DND-41 (cell line): ENCODE data around the gene F13B.
"Not testable (repeated sequence)": the region's sequence is repeated elsewhere in the genome, so short reads cannot be mapped to it uniquely, and the experiment has no call there.

Experiments
- ATAC-seq: fragments of 200-7000 bp; cut with Tn5 transposase; 3 replicates; pipeline ENCODE4 v1.9.1; 2021; ENCODE audit warnings: low read depth; ENCODE audit not compliant: insufficient read depth
- DNase-seq: peaks from one replicate; pipeline ENCODE4 v3.0.0-alpha.2; 2020
- H2AFZ ChIP-seq: 2 replicates; pipeline ENCODE4 v1.6.0; 2012; ENCODE audit warnings: low read depth, low read length
- H3K27ac ChIP-seq: 2 replicates; pipeline ENCODE4 v1.5.1; 2012; ENCODE audit warnings: low read length, inconsistent platforms
- H3K27me3 ChIP-seq: fragments of 200-600 bp; sonication (generic); 2 replicates; pipeline ENCODE4 v1.6.0; 2012; ENCODE audit warnings: low read length, mild to moderate bottlenecking, inconsistent platforms; ENCODE audit not compliant: insufficient read depth, poor library complexity
- H3K36me3 ChIP-seq: 2 replicates; pipeline ENCODE4 v1.5.1; 2012; ENCODE audit warnings: low read length, inconsistent platforms; ENCODE audit not compliant: insufficient read depth
- H3K4me1 ChIP-seq: 2 replicates; pipeline ENCODE4 v1.5.1; 2012; ENCODE audit warnings: mild to moderate bottlenecking, low read length; ENCODE audit not compliant: insufficient read depth
- H3K4me2 ChIP-seq: 2 replicates; pipeline ENCODE4 v1.6.0; 2012; ENCODE audit warnings: mild to moderate bottlenecking, moderate library complexity, low read length, inconsistent platforms; ENCODE audit not compliant: insufficient read depth
- H3K4me3 ChIP-seq, 2 experiments: fragments of 200-600 bp in 1 of 2; shearing (Covaris generic) in 1 of 2; 2 replicates each; pipeline ENCODE4 v1.5.1; 2012 to 2016; ENCODE audit warnings: inconsistent platforms in 2 of 2, low read length in 2 of 2, mild to moderate bottlenecking in 2 of 2, low read depth in 1 of 2, moderate library complexity in 1 of 2
- H3K79me2 ChIP-seq: 2 replicates; pipeline ENCODE4 v1.6.0; 2012; ENCODE audit warnings: low read length, inconsistent platforms; ENCODE audit not compliant: insufficient read depth
- H3K9ac ChIP-seq: 2 replicates; pipeline ENCODE4 v1.6.0; 2012; ENCODE audit warnings: low read depth, mild to moderate bottlenecking, inconsistent platforms, low read length, moderate library complexity
- H3K9me3 ChIP-seq: 2 replicates; pipeline ENCODE4 v1.5.1; 2012; ENCODE audit warnings: low read length, moderate library complexity, mild to moderate bottlenecking, inconsistent platforms; ENCODE audit not compliant: insufficient read depth, severe bottlenecking
- H4K20me1 ChIP-seq: 2 replicates; pipeline ENCODE4 v1.6.0; 2012; ENCODE audit warnings: low read length; ENCODE audit not compliant: insufficient read depth
- EZH2 ChIP-seq: IDR thresholded peaks from 3 replicates; pipeline ENCODE4 v1.6.1; 2012; ENCODE audit warnings: borderline replicate concordance, low read depth, mild to moderate bottlenecking, moderate library complexity, low read length, inconsistent platforms; ENCODE audit not compliant: severe bottlenecking
- TF ChIP-seq, protein P1 (sequence below): IDR thresholded peaks from 2 replicates; pipeline ENCODE4 v1.5.1; 2012; ENCODE audit warnings: borderline replicate concordance, low read length, moderate library complexity, mild to moderate bottlenecking; ENCODE audit not compliant: poor library complexity, severe bottlenecking; ENCODE audit errors: extremely low read depth

F13B gene

GRCh38 chr1:197101978-197102377 is 34.9 kb upstream of the F13B start:
- H3K27ac ChIP-seq = no peak overlapping the region
- TF ChIP-seq, protein P1, sequence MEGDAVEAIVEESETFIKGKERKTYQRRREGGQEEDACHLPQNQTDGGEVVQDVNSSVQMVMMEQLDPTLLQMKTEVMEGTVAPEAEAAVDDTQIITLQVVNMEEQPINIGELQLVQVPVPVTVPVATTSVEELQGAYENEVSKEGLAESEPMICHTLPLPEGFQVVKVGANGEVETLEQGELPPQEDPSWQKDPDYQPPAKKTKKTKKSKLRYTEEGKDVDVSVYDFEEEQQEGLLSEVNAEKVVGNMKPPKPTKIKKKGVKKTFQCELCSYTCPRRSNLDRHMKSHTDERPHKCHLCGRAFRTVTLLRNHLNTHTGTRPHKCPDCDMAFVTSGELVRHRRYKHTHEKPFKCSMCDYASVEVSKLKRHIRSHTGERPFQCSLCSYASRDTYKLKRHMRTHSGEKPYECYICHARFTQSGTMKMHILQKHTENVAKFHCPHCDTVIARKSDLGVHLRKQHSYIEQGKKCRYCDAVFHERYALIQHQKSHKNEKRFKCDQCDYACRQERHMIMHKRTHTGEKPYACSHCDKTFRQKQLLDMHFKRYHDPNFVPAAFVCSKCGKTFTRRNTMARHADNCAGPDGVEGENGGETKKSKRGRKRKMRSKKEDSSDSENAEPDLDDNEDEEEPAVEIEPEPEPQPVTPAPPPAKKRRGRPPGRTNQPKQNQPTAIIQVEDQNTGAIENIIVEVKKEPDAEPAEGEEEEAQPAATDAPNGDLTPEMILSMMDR = no peak
- no peak for TF ChIP-seq EZH2
- no peaks in the 10 kb centered on the region for H3K27me3 ChIP-seq
- no peak for DNase-seq
- H3K9me3 ChIP-seq = no peaks in the 10 kb centered on the region
- no peaks in the 10 kb centered on the region for H4K20me1 ChIP-seq
- no peak overlapping the region for H3K9ac ChIP-seq
- peaks cover 70% of the 10 kb centered on the region for H3K36me3 ChIP-seq
- no peaks in the 10 kb centered on the region for H3K4me1 ChIP-seq
- H3K4me2 ChIP-seq = no peak overlapping the region
- no peak for ATAC-seq
- no peak overlapping the region for H2AFZ ChIP-seq
- H3K4me3 ChIP-seq = no peak overlapping the region
- H3K79me2 ChIP-seq = 0 out of 2 replicates have a peak, but pooled peaks cover under 1% of the 10 kb centered on the region

DNA sequence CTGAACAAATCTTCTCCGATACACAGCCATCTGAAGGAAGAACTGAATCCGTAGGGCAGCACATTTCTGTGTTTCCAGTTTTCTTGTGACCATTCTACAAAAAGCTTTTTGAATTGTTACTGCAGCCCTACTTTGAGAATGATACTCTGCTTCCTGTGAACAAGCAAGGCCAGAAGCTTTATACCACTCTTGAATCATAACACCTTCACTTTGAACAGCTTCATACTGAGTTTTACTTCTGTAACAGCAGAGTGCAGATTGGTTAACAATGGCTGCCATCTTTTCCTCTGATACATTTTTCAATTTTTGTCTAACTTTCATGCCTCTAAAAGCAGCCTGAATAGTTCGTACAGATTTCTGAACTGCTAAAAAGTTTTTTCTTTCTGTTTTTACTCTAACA is 33.6 kb upstream of the F13B start:
- H3K79me2 ChIP-seq = no peaks in the 10 kb centered on the region
- no peaks in the 10 kb centered on the region for H4K20me1 ChIP-seq
- no peaks in the 10 kb centered on the region for H3K9me3 ChIP-seq
- no peaks in the 10 kb centered on the region for H3K27me3 ChIP-seq
- DNase-seq (no peak), ATAC-seq (no peak)
- TF ChIP-seq, protein P1 = no peak
- TF ChIP-seq EZH2 = no peak
- H3K36me3 ChIP-seq = peaks cover 72% of the 10 kb centered on the region
- H2AFZ ChIP-seq = no peak overlapping the region
- no peak overlapping the region for H3K4me3 ChIP-seq
- no peak overlapping the region for H3K9ac ChIP-seq
- H3K27ac ChIP-seq = no peak overlapping the region
- H3K4me2 ChIP-seq = no peak overlapping the region
- no peaks in the 10 kb centered on the region for H3K4me1 ChIP-seq

DNA sequence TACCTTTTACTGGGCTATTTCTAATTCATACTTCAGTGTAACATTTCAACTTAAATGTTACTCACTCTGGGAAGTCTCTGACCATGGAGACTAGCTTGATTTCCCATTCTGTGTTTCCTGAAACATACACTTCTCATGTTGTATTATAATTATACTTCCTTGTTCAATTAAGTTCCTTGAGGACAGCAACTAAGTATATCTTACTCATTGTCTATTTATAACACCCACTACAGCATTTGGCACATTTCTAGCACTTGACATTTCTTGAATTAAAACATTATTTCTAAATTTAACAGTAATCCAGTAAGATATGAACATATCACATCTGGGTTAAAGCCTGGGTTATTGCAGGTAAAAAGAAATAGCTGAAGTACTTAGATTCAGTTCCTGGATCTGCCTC is 32.4 kb upstream of the F13B start:
- no peak for TF ChIP-seq EZH2
- TF ChIP-seq, protein P1 = no peak
- H3K36me3 ChIP-seq = peaks cover 70% of the 10 kb centered on the region
- DNase-seq = no peak

GRCh38 chr1:197096971-197097370 is 29.9 kb upstream of the F13B start:
- not testable (repeated sequence) for H3K4me2 ChIP-seq, DNase-seq

More for the DNA sequence above, 32.4 kb upstream of the F13B start:
- no peak overlapping the region for H2AFZ ChIP-seq
- no peaks in the 10 kb centered on the region for H3K4me1 ChIP-seq
- no peak for ATAC-seq
- H3K9me3 ChIP-seq = no peaks in the 10 kb centered on the region
- H3K27ac ChIP-seq = no peak overlapping the region
- no peaks in the 10 kb centered on the region for H4K20me1 ChIP-seq
- no peaks in the 10 kb centered on the region for H3K79me2 ChIP-seq
- no peak overlapping the region for H3K9ac ChIP-seq
- no peak overlapping the region for H3K4me3 ChIP-seq
- no peaks in the 10 kb centered on the region for H3K27me3 ChIP-seq
- H3K4me2 ChIP-seq = no peak overlapping the region

More at GRCh38 chr1:197096971-197097370, 29.9 kb upstream of the F13B start:
- H3K9ac ChIP-seq, H3K27me3 ChIP-seq, H3K79me2 ChIP-seq, H4K20me1 ChIP-seq, ATAC-seq, H3K27ac ChIP-seq, H3K9me3 ChIP-seq, H2AFZ ChIP-seq, H3K4me3 ChIP-seq, H3K4me1 ChIP-seq: not testable (repeated sequence)
- peaks cover 74% of the 10 kb centered on the region for H3K36me3 ChIP-seq
